Thoracic aorta (tissue), 2 donors: ENCODE data around the gene HCLS1. TPM values are rescaled to one million over a fixed set of nuclear protein-coding genes. Genes with fewer than 3 reads are reported as not detected.

Experiments
- ATAC-seq: fragments of 150-250 bp; one replicate; pipeline ENCODE4 v1.8.0; 2017; ENCODE audit warnings: low read depth; ENCODE audit not compliant: insufficient number of reproducible peaks, low FRiP score
- DNase-seq: peaks from one replicate; pipeline ENCODE4 v3.0.0-alpha.2; 2020; ENCODE audit warnings: low spot score
- H3K27ac ChIP-seq, 2 donors: fragments of 200-600 bp; sonication (generic); 1 replicate in 1 of 2; 2 replicates in 1 of 2; pipeline ENCODE4 v1.5.1; 2016; ENCODE audit warnings: mild to moderate bottlenecking in 2 of 2, moderate library complexity in 2 of 2
- H3K27me3 ChIP-seq: fragments of 200-600 bp; sonication (generic); replicated peaks from 2 replicates; pipeline ENCODE4 v1.6.0; 2016; ENCODE audit warnings: mild to moderate bottlenecking; ENCODE audit not compliant: insufficient read depth
- H3K36me3 ChIP-seq: fragments of 200-600 bp; sonication (generic); one replicate; pipeline ENCODE4 v1.5.1; 2016
- H3K4me1 ChIP-seq, 2 donors: fragments of 200-600 bp; sonication (generic); 1 replicate in 1 of 2; 2 replicates in 1 of 2; pipeline versions ENCODE4 v1.5.1 to v1.6.0; 2016; ENCODE audit warnings: low read depth in 2 of 2, mild to moderate bottlenecking in 1 of 2; ENCODE audit not compliant: control insufficient read depth in 1 of 2
- H3K4me3 ChIP-seq: fragments of 200-600 bp; sonication (generic); 2 replicates; pipeline ENCODE4 v1.5.1; 2016; ENCODE audit warnings: mild to moderate bottlenecking
- H3K9me3 ChIP-seq: fragments of 200-600 bp; sonication (generic); 2 replicates; pipeline ENCODE4 v1.5.1; 2016
- total RNA-seq, 2 donors: library from RNA; depleted of rRNA; stranded (reverse); fragments of >200 nt; gene quantifications; one replicate each; pipeline versions ENCODE4 v1.1.0 to v1.2.3, GENCODE V29; 2016
- TF ChIP-seq, protein P1 (sequence below): fragments of 200-600 bp; sonication (generic); IDR thresholded peaks from one replicate; pipeline ENCODE4 v1.5.1; 2019; ENCODE audit warnings: antibody characterized with exemption

Gene HCLS1
- total RNA-seq, 2 donors from 2014 or later, result 85.2 to 94.5 TPM

DNA sequence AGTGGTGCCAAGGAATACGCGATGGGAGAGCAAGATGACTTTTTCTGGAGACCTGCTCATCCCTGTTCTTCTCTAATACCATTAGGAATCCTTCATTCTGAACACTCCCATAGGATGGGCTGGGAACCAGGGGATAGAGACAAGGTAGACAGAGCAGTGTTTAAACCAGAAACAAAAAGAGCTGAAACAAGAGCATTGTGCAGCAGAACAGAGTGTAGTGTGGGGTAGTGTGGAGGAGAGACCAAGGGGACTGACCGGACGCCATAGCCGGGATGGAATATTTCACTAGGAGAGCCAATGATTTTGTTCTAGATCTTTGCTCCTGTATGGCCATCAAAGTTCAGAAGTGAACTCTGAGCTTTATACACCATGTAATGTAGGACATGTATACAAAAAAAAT is 15.6 kb downstream of the HCLS1 start:
- ATAC-seq, result no peak
- Histone ChIP-seq H3K4me1 (peaks cover 18 to 19% of the 10 kb centered on the region in 2 donors), H3K4me3 (no peak overlapping the region), H3K27ac (no peak overlapping the region), H3K9me3 (no peaks in the 10 kb centered on the region), H3K27me3 (no peaks in the 10 kb centered on the region), H3K36me3 (no peaks in the 10 kb centered on the region)
- TF ChIP-seq, protein P1, sequence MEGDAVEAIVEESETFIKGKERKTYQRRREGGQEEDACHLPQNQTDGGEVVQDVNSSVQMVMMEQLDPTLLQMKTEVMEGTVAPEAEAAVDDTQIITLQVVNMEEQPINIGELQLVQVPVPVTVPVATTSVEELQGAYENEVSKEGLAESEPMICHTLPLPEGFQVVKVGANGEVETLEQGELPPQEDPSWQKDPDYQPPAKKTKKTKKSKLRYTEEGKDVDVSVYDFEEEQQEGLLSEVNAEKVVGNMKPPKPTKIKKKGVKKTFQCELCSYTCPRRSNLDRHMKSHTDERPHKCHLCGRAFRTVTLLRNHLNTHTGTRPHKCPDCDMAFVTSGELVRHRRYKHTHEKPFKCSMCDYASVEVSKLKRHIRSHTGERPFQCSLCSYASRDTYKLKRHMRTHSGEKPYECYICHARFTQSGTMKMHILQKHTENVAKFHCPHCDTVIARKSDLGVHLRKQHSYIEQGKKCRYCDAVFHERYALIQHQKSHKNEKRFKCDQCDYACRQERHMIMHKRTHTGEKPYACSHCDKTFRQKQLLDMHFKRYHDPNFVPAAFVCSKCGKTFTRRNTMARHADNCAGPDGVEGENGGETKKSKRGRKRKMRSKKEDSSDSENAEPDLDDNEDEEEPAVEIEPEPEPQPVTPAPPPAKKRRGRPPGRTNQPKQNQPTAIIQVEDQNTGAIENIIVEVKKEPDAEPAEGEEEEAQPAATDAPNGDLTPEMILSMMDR, result no peak
- no peak for DNase-seq

DNA sequence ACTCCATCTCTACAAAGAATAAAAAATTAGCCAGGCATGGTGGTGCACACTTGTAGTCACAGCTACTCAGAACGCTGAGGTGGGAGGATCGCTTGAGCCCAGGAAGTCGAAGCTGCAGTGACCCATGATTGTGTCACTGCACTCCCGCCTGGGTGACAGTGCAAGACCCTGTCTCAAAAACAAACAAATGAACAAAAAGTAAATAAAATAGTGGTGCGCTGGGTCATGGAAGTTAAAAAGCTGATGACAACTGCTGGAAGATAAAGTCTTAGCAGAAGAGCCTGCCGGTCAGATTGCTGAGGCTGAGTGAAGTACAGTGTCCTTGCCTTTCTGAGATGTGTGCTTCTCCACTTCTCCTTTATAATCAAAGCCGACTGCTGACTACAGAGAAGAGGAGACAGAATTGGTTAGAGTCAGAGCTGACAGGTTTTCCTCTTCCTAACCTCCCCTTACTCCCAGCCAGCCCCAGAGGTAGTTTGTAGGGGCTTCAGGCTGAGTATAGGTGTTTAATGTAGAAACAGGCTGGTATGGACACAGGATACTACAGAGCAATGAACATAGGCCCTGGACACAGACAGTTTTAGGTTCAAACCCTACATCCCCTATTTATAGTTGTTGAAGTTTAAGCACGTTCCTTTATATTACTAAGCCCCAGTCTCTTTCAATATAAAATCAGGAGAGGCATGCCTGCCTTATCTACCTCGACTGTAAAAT is 17.9 kb downstream of the HCLS1 start:
- TF ChIP-seq, protein P1, result no peak
- DNase-seq (no peak), ATAC-seq (no peak)
- no peak overlapping the region for H3K4me3 ChIP-seq
- H3K27ac ChIP-seq, result no peak overlapping the region
- H3K4me1 ChIP-seq, result no peaks in the 10 kb centered on the region
- no peaks in the 10 kb centered on the region for H3K36me3 ChIP-seq
- no peaks in the 10 kb centered on the region for H3K27me3 ChIP-seq
- H3K9me3 ChIP-seq, result no peaks in the 10 kb centered on the region

DNA sequence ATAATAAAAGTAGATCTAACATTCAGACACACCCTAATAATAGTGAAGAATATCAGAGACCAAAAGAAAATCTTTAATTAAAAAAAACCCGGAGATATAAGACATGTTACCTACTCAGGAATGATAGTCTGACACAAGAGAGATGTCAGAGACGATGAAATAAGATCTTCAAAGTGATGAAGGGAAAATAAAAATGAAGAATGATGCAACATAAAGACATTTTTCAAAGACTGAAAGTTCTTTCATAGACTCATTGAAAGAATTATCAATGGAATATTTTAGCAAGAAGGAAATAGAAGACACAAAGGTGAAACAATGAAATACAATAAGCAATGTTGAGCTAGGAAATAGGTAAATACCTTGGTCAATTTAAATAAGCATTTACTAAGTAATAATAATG is 19.6 kb downstream of the HCLS1 start:
- H3K27ac ChIP-seq, result no peak overlapping the region

DNA sequence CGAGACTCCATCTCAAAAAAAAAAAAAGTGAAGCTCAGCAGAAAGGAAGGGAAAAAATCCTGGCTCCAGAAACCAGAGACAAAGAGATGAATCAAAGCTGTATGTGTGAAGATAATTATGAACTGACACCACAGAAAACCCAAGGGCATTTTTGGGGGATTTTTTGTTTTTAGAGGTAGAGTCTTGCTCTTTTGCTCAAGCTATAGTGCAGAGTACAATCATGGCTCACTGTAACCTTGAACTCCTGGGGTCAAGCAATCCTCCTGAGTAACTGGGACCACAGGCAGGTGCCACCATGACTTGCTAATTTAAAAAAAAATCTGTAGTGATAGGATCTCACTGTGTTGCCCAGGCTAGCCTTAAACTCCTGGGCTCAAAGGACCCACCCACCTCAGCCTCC is 22.8 kb downstream of the HCLS1 start:
- ATAC-seq (no peak), DNase-seq (no peak)
- TF ChIP-seq, protein P1, result no peak
- no peaks in the 10 kb centered on the region for H3K9me3 ChIP-seq
- H3K36me3 ChIP-seq, result no peaks in the 10 kb centered on the region
- no peak overlapping the region for H3K4me3 ChIP-seq
- no peaks in the 10 kb centered on the region for H3K27me3 ChIP-seq
- H3K4me1 ChIP-seq, result no peaks in the 10 kb centered on the region
- H3K27ac ChIP-seq, result no peak overlapping the region

More for the DNA sequence above, 19.6 kb downstream of the HCLS1 start:
- DNase-seq, result no peak
- H3K4me1 ChIP-seq, result no peaks in the 10 kb centered on the region
- H3K4me3 ChIP-seq, result no peak overlapping the region
- H3K9me3 ChIP-seq, result no peaks in the 10 kb centered on the region
- no peak for ATAC-seq
- no peaks in the 10 kb centered on the region for H3K36me3 ChIP-seq
- H3K27me3 ChIP-seq, result no peaks in the 10 kb centered on the region
- TF ChIP-seq, protein P1, result no peak

DNA sequence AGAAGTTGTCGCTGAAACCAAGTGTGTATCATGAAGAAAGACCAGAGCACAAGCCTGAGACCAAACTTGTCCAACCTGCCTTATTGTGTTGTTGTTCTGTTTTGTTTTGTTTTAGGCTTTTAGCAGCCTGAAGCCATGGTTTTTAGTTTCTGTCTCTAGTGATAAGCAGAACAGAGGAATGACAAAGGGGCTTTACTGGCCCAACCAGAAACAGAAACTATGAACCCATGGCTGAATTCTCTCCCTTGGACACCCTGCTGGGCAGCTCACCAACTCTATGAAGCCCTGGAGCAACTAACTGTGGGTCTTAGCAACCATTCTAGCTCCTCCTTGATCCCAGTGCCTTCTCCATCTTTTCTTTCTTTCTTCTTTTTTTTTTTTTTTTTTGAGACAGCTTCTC is 30.3 kb downstream of the HCLS1 start:
- DNase-seq, result no peak
- TF ChIP-seq, protein P1, result no peak
- no peak overlapping the region for H3K4me3 ChIP-seq
- no peaks in the 10 kb centered on the region for H3K27me3 ChIP-seq
- no peaks in the 10 kb centered on the region for H3K9me3 ChIP-seq
- no peak for ATAC-seq
- H3K36me3 ChIP-seq, result no peaks in the 10 kb centered on the region
- no peaks in the 10 kb centered on the region for H3K4me1 ChIP-seq
- H3K27ac ChIP-seq, result no peak overlapping the region
